ENCODE data around the gene RIC8B. TPM values are rescaled to one million over a fixed set of nuclear protein-coding genes. Genes with fewer than 3 reads are reported as not detected.

RIC8B gene
- total and polyA plus RNA-seq, 7 donors = 5.3 to 27.8 (median 17.6) TPM

GRCh38 chr12:106907411-106907810 lies 132.9 kb downstream of the RIC8B start:
- H3K4me1 ChIP-seq = peaks cover 0 to 11% (median 9%) of the 10 kb centered on the region in 4 donors
- H3K9me3 ChIP-seq = no peaks in the 10 kb centered on the region
- no peaks in the 10 kb centered on the region for H3K27me3 ChIP-seq
- TF ChIP-seq CTCF (IDR thresholded peaks at IDR 0.05) = no peak
- no peak for TF ChIP-seq POLR2AphosphoS5 (IDR thresholded peaks at IDR 0.05)
- no peak for TF ChIP-seq EP300 (IDR thresholded peaks at IDR 0.05)
- TF ChIP-seq POLR2A (IDR thresholded peaks at IDR 0.05) = no peak
- intact Hi-C loops (cut with DNase I) = no loop called here
- WGBS, 2 donors = 62 to 84% methylated on average over 5 of the region's 5 CpGs
- no peak overlapping the region for H3K27ac ChIP-seq
- H3K4me3 ChIP-seq = no peak overlapping the region
- H3K36me3 ChIP-seq = no peaks in the 10 kb centered on the region
- DNase-seq = no peak

- TF ChIP-seq EP300 (IDR thresholded peaks at IDR 0.05) (no peak), POLR2AphosphoS5 (IDR thresholded peaks at IDR 0.05) (no peak), CTCF (IDR thresholded peaks at IDR 0.05) (no peak), POLR2A (IDR thresholded peaks at IDR 0.05) (no peak)
- Histone ChIP-seq H3K4me3 (no peak overlapping the region), H3K36me3 (no peaks in the 10 kb centered on the region), H3K4me1 (peaks cover 0 to 11% (median 9%) of the 10 kb centered on the region in 4 donors), H3K27ac (no peak overlapping the region), H3K27me3 (no peaks in the 10 kb centered on the region), H3K9me3 (no peaks in the 10 kb centered on the region)
- intact Hi-C loops (cut with DNase I) = no loop called here
- DNase-seq = no peak
- 78% methylated on average over 4 of the region's 4 CpGs for WGBS, 2 donors
Measured at GRCh38 chr12:106907846-106908245, 133.4 kb downstream of the RIC8B start.

GRCh38 chr12:106908561-106908960 lies 134.1 kb downstream of the RIC8B start:
- Histone ChIP-seq H3K9me3 (no peaks in the 10 kb centered on the region), H3K27ac (no peak overlapping the region), H3K27me3 (peaks cover 0 to 4% (median 0%) of the 10 kb centered on the region in 3 donors), H3K36me3 (no peaks in the 10 kb centered on the region), H3K4me1 (peaks cover 0 to 5% (median 3%) of the 10 kb centered on the region in 4 donors), H3K4me3 (no peak overlapping the region)
- intact Hi-C loops (cut with DNase I) = no loop called here
- WGBS, 2 donors = 88 to 90% methylated on average over 3 of the region's 3 CpGs
- no peak for DNase-seq
- TF ChIP-seq POLR2AphosphoS5 (IDR thresholded peaks at IDR 0.05) (no peak), EP300 (IDR thresholded peaks at IDR 0.05) (no peak), CTCF (IDR thresholded peaks at IDR 0.05) (no peak), POLR2A (IDR thresholded peaks at IDR 0.05) (no peak)

GRCh38 chr12:106910202-106910601 lies 135.7 kb downstream of the RIC8B start:
- Histone ChIP-seq H3K27me3 (peaks cover 0 to 4% (median 0%) of the 10 kb centered on the region in 3 donors), H3K4me1 (no peaks in the 10 kb centered on the region), H3K27ac (no peak overlapping the region), H3K4me3 (no peak overlapping the region), H3K36me3 (no peaks in the 10 kb centered on the region), H3K9me3 (no peaks in the 10 kb centered on the region)
- no peak for TF ChIP-seq POLR2AphosphoS5 (IDR thresholded peaks at IDR 0.05)
- no peak for TF ChIP-seq EP300 (IDR thresholded peaks at IDR 0.05)
- no peak for TF ChIP-seq POLR2A (IDR thresholded peaks at IDR 0.05)
- no peak for TF ChIP-seq CTCF (IDR thresholded peaks at IDR 0.05)
- WGBS, 2 donors = 75 to 94% methylated on average over 1 of the region's 1 CpG
- DNase-seq = no peak
- intact Hi-C loops (cut with DNase I) = no loop called here

- Histone ChIP-seq H3K27ac (no peak overlapping the region), H3K4me3 (no peak overlapping the region), H3K4me1 (no peaks in the 10 kb centered on the region), H3K9me3 (no peaks in the 10 kb centered on the region), H3K27me3 (peaks cover 0 to 4% (median 0%) of the 10 kb centered on the region in 3 donors), H3K36me3 (no peaks in the 10 kb centered on the region)
- TF ChIP-seq CTCF (IDR thresholded peaks at IDR 0.05) (no peak), EP300 (IDR thresholded peaks at IDR 0.05) (no peak), POLR2A (IDR thresholded peaks at IDR 0.05) (no peak), POLR2AphosphoS5 (IDR thresholded peaks at IDR 0.05) (no peak)
- intact Hi-C loops (cut with DNase I) = no loop called here
- WGBS, 2 donors = 76 to 96% methylated on average over 6 of the region's 6 CpGs
- no peak for DNase-seq
Measured at GRCh38 chr12:106911581-106911980, 137.1 kb downstream of the RIC8B start.

Data from sigmoid colon (tissue), 7 donors.